Measurements from ENCODE around the gene ADCYAP1R1.

GRCh38 chr7:31145339-31145738 lies 93.2 kb downstream of the ADCYAP1R1 start:
- TF ChIP-seq CTCF (IDR thresholded peaks at IDR 0.05 in 8 of 11, conservative IDR thresholded peaks at IDR 0.05 in 3 of 11) (no peak), POLR2AphosphoS5 (IDR thresholded peaks at IDR 0.05) (no peak), POLR2A (IDR thresholded peaks at IDR 0.05) (no peak)
